Measurements from ENCODE around the gene XKR8. TPM values are rescaled to one million over a fixed set of nuclear protein-coding genes. Genes with fewer than 3 reads are reported as not detected.

XKR8 gene
- total RNA-seq, 2 experiments from 2014 or later, result 5.4 to 5.5 TPM

GRCh38 chr1:27966402-27967105 lies 6.8 kb downstream of the XKR8 start:
- TF ChIP-seq CTCF (IDR thresholded peaks at IDR 0.05), result no peak
- Mint-ChIP-seq H3K4me3 (no peak overlapping the region), H3K4me1 (ENCODE audit: low read depth) (peaks cover 30% of the 10 kb centered on the region), H3K36me3 (ENCODE audit: low read depth) (peaks cover 62% of the 10 kb centered on the region), H3K27ac (peak overlapping the region; percentile 30), H3K9me3 (no peaks in the 10 kb centered on the region), H3K27me3 (no peaks in the 10 kb centered on the region)
- no peak overlapping the region for H3K4me3 ChIP-seq (ENCODE audit: low read length)
- ATAC-seq (ENCODE audit: poor library complexity) (no peak), DNase-seq (no peak)
- H3K9me3 ChIP-seq (ENCODE audit: control insufficient read depth in 1 of 2, insufficient read depth in 1 of 2, low read length in 2 of 2), result no peaks in the 10 kb centered on the region
- peaks cover 57% of the 10 kb centered on the region for H3K36me3 ChIP-seq (ENCODE audit: insufficient read depth, low read length)
- ChIA-PET POLR2A (no interaction called here), CTCF (no interaction called here)
- H3K4me1 ChIP-seq (ENCODE audit: insufficient read depth, low read length), result peaks cover 5% of the 10 kb centered on the region
- H3K27ac ChIP-seq (ENCODE audit: low read depth in 1 of 2, low read length in 2 of 2), result no peak overlapping the region
- intact Hi-C loops (cut with DNase I, micrococcal nuclease), result no loop called here
- no peaks in the 10 kb centered on the region for H3K27me3 ChIP-seq (ENCODE audit: control insufficient read depth in 1 of 2, insufficient read depth in 2 of 2, low read length in 2 of 2)

- H3K27ac Mint-ChIP-seq, result no peak overlapping the region
- Histone ChIP-seq H3K27ac (ENCODE audit: low read depth in 1 of 2, low read length in 2 of 2) (no peak overlapping the region), H3K4me3 (ENCODE audit: low read length) (no peak overlapping the region), H3K4me1 (ENCODE audit: insufficient read depth, low read length) (no peaks in the 10 kb centered on the region), H3K9me3 (ENCODE audit: control insufficient read depth in 1 of 2, insufficient read depth in 1 of 2, low read length in 2 of 2) (no peaks in the 10 kb centered on the region), H3K36me3 (ENCODE audit: insufficient read depth, low read length) (peaks cover 59% of the 10 kb centered on the region), H3K27me3 (ENCODE audit: control insufficient read depth in 1 of 2, insufficient read depth in 2 of 2, low read length in 2 of 2) (no peaks in the 10 kb centered on the region)
- intact Hi-C loops (cut with DNase I, micrococcal nuclease), result no loop called here
- peaks cover 25% of the 10 kb centered on the region for H3K4me1 Mint-ChIP-seq (ENCODE audit: low read depth)
- ChIA-PET CTCF (no interaction called here), POLR2A (interaction anchor here (2.0 kb wide), 1 partner anchor 8 kb away, joined by 11 read pairs; the partner anchor contains the start of gene XKR8)
- no peak overlapping the region for H3K4me3 Mint-ChIP-seq
- H3K27me3 Mint-ChIP-seq, result no peaks in the 10 kb centered on the region
- no peak for TF ChIP-seq CTCF (IDR thresholded peaks at IDR 0.05)
- H3K9me3 Mint-ChIP-seq, result no peaks in the 10 kb centered on the region
- no peak for DNase-seq
- H3K36me3 Mint-ChIP-seq (ENCODE audit: low read depth), result peaks cover 62% of the 10 kb centered on the region
- ATAC-seq (ENCODE audit: poor library complexity), result no peak
Measured at GRCh38 chr1:27967106-27967883, 7.5 kb downstream of the XKR8 start.

- Histone ChIP-seq H3K9me3 (ENCODE audit: control insufficient read depth in 1 of 2, insufficient read depth in 1 of 2, low read length in 2 of 2) (no peaks in the 10 kb centered on the region), H3K27ac (ENCODE audit: low read depth in 1 of 2, low read length in 2 of 2) (peak overlapping the region in 1 of 2 donors; percentile 10), H3K4me1 (ENCODE audit: insufficient read depth, low read length) (no peaks in the 10 kb centered on the region), H3K27me3 (ENCODE audit: control insufficient read depth in 1 of 2, insufficient read depth in 2 of 2, low read length in 2 of 2) (no peaks in the 10 kb centered on the region), H3K4me3 (ENCODE audit: low read length) (no peak overlapping the region), H3K36me3 (ENCODE audit: insufficient read depth, low read length) (peaks cover 64% of the 10 kb centered on the region)
- intact Hi-C loops (cut with DNase I, micrococcal nuclease), result no loop called here
- POLR2A ChIA-PET, result interaction anchor here (2.0 kb wide), 1 partner anchor 8 kb away, joined by 11 read pairs; the partner anchor contains the start of gene XKR8
- no peak overlapping the region for H3K4me3 Mint-ChIP-seq
- peak overlapping the region; percentile 42 for H3K27ac Mint-ChIP-seq
- peaks cover 25% of the 10 kb centered on the region for H3K4me1 Mint-ChIP-seq (ENCODE audit: low read depth)
- peaks cover 59% of the 10 kb centered on the region for H3K36me3 Mint-ChIP-seq (ENCODE audit: low read depth)
- no peak for DNase-seq
- no peaks in the 10 kb centered on the region for H3K9me3 Mint-ChIP-seq
- TF ChIP-seq CTCF (IDR thresholded peaks at IDR 0.05), result no peak
- CTCF ChIA-PET, result no interaction called here
- no peaks in the 10 kb centered on the region for H3K27me3 Mint-ChIP-seq
- ATAC-seq (ENCODE audit: poor library complexity), result no peak
Measured at GRCh38 chr1:27967884-27968466, 8.2 kb downstream of the XKR8 start.
